ENCODE measurements around the gene COL4A2.

Gene COL4A2

GRCh38 chr13:110431425-110432294, 124.6 kb downstream of the COL4A2 start:
- Histone ChIP-seq H3K27ac (ENCODE audit: insufficient read depth, low read length, poor library complexity, severe bottlenecking) (no peak overlapping the region), H3K4me1 (ENCODE audit: control insufficient read depth, insufficient read depth, low read length, poor library complexity, severe bottlenecking) (no peaks in the 10 kb centered on the region), H3K27me3 (replicated peaks; ENCODE audit: control insufficient read depth, insufficient read depth, low read length, poor library complexity, severe bottlenecking) (no peaks in the 10 kb centered on the region), H3K36me3 (ENCODE audit: control insufficient read depth, insufficient read depth, low read length) (no peaks in the 10 kb centered on the region), H3K9me3 (ENCODE audit: control insufficient read depth, low read length) (no peaks in the 10 kb centered on the region), H3K4me3 (ENCODE audit: insufficient read depth, low read depth, low read length, poor library complexity, severe bottlenecking) (no peak overlapping the region)
- DNase-seq, result no peak

- Histone ChIP-seq H3K4me1 (ENCODE audit: control insufficient read depth, insufficient read depth, low read length, poor library complexity, severe bottlenecking) (no peaks in the 10 kb centered on the region), H3K4me3 (ENCODE audit: insufficient read depth, low read depth, low read length, poor library complexity, severe bottlenecking) (no peak overlapping the region), H3K9me3 (ENCODE audit: control insufficient read depth, low read length) (no peaks in the 10 kb centered on the region), H3K27ac (ENCODE audit: insufficient read depth, low read length, poor library complexity, severe bottlenecking) (no peak overlapping the region), H3K36me3 (ENCODE audit: control insufficient read depth, insufficient read depth, low read length) (no peaks in the 10 kb centered on the region), H3K27me3 (replicated peaks; ENCODE audit: control insufficient read depth, insufficient read depth, low read length, poor library complexity, severe bottlenecking) (no peaks in the 10 kb centered on the region)
- DNase-seq, result no peak
These were observed 125.4 kb downstream of the COL4A2 start for GRCh38 chr13:110432522-110432921.

GRCh38 chr13:110433014-110433413, 125.9 kb downstream of the COL4A2 start:
- no peaks in the 10 kb centered on the region for H3K36me3 ChIP-seq (ENCODE audit: control insufficient read depth, insufficient read depth, low read length)
- no peak overlapping the region for H3K4me3 ChIP-seq (ENCODE audit: insufficient read depth, low read depth, low read length, poor library complexity, severe bottlenecking)
- DNase-seq, result no peak
- no peaks in the 10 kb centered on the region for H3K9me3 ChIP-seq (ENCODE audit: control insufficient read depth, low read length)
- H3K4me1 ChIP-seq (ENCODE audit: control insufficient read depth, insufficient read depth, low read length, poor library complexity, severe bottlenecking), result no peaks in the 10 kb centered on the region
- H3K27me3 ChIP-seq (replicated peaks; ENCODE audit: control insufficient read depth, insufficient read depth, low read length, poor library complexity, severe bottlenecking), result no peaks in the 10 kb centered on the region
- H3K27ac ChIP-seq (ENCODE audit: insufficient read depth, low read length, poor library complexity, severe bottlenecking), result no peak overlapping the region

- no peaks in the 10 kb centered on the region for H3K36me3 ChIP-seq (ENCODE audit: control insufficient read depth, insufficient read depth, low read length)
- no peaks in the 10 kb centered on the region for H3K9me3 ChIP-seq (ENCODE audit: control insufficient read depth, low read length)
- no peak overlapping the region for H3K27ac ChIP-seq (ENCODE audit: insufficient read depth, low read length, poor library complexity, severe bottlenecking)
- no peak overlapping the region for H3K4me3 ChIP-seq (ENCODE audit: insufficient read depth, low read depth, low read length, poor library complexity, severe bottlenecking)
- no peaks in the 10 kb centered on the region for H3K27me3 ChIP-seq (replicated peaks; ENCODE audit: control insufficient read depth, insufficient read depth, low read length, poor library complexity, severe bottlenecking)
- DNase-seq, result no peak
- H3K4me1 ChIP-seq (ENCODE audit: control insufficient read depth, insufficient read depth, low read length, poor library complexity, severe bottlenecking), result no peaks in the 10 kb centered on the region
These were observed 127.5 kb downstream of the COL4A2 start for GRCh38 chr13:110434629-110435028.

- Histone ChIP-seq H3K36me3 (ENCODE audit: control insufficient read depth, insufficient read depth, low read length) (no peaks in the 10 kb centered on the region), H3K27ac (ENCODE audit: insufficient read depth, low read length, poor library complexity, severe bottlenecking) (no peak overlapping the region), H3K27me3 (replicated peaks; ENCODE audit: control insufficient read depth, insufficient read depth, low read length, poor library complexity, severe bottlenecking) (no peaks in the 10 kb centered on the region), H3K4me3 (ENCODE audit: insufficient read depth, low read depth, low read length, poor library complexity, severe bottlenecking) (no peak overlapping the region), H3K9me3 (ENCODE audit: control insufficient read depth, low read length) (no peaks in the 10 kb centered on the region), H3K4me1 (ENCODE audit: control insufficient read depth, insufficient read depth, low read length, poor library complexity, severe bottlenecking) (no peaks in the 10 kb centered on the region)
- no peak for DNase-seq
These were observed 128.2 kb downstream of the COL4A2 start for GRCh38 chr13:110435331-110435730.

GRCh38 chr13:110436276-110436675, 129.2 kb downstream of the COL4A2 start:
- H3K4me1 ChIP-seq (ENCODE audit: control insufficient read depth, insufficient read depth, low read length, poor library complexity, severe bottlenecking), result no peaks in the 10 kb centered on the region
- no peaks in the 10 kb centered on the region for H3K27me3 ChIP-seq (replicated peaks; ENCODE audit: control insufficient read depth, insufficient read depth, low read length, poor library complexity, severe bottlenecking)
- no peak overlapping the region for H3K27ac ChIP-seq (ENCODE audit: insufficient read depth, low read length, poor library complexity, severe bottlenecking)
- H3K9me3 ChIP-seq (ENCODE audit: control insufficient read depth, low read length), result no peaks in the 10 kb centered on the region
- DNase-seq, result no peak
- H3K36me3 ChIP-seq (ENCODE audit: control insufficient read depth, insufficient read depth, low read length), result no peaks in the 10 kb centered on the region
- no peak overlapping the region for H3K4me3 ChIP-seq (ENCODE audit: insufficient read depth, low read depth, low read length, poor library complexity, severe bottlenecking)

GRCh38 chr13:110436786-110437370, 129.8 kb downstream of the COL4A2 start:
- Histone ChIP-seq H3K9me3 (ENCODE audit: control insufficient read depth, low read length) (no peaks in the 10 kb centered on the region), H3K4me3 (ENCODE audit: insufficient read depth, low read depth, low read length, poor library complexity, severe bottlenecking) (no peak overlapping the region), H3K36me3 (ENCODE audit: control insufficient read depth, insufficient read depth, low read length) (no peaks in the 10 kb centered on the region), H3K27ac (ENCODE audit: insufficient read depth, low read length, poor library complexity, severe bottlenecking) (no peak overlapping the region), H3K4me1 (ENCODE audit: control insufficient read depth, insufficient read depth, low read length, poor library complexity, severe bottlenecking) (no peaks in the 10 kb centered on the region), H3K27me3 (replicated peaks; ENCODE audit: control insufficient read depth, insufficient read depth, low read length, poor library complexity, severe bottlenecking) (no peaks in the 10 kb centered on the region)
- no peak for DNase-seq

- no peak for DNase-seq
- Histone ChIP-seq H3K27me3 (replicated peaks; ENCODE audit: control insufficient read depth, insufficient read depth, low read length, poor library complexity, severe bottlenecking) (no peaks in the 10 kb centered on the region), H3K27ac (ENCODE audit: insufficient read depth, low read length, poor library complexity, severe bottlenecking) (no peak overlapping the region), H3K4me1 (ENCODE audit: control insufficient read depth, insufficient read depth, low read length, poor library complexity, severe bottlenecking) (no peaks in the 10 kb centered on the region), H3K9me3 (ENCODE audit: control insufficient read depth, low read length) (no peaks in the 10 kb centered on the region), H3K36me3 (ENCODE audit: control insufficient read depth, insufficient read depth, low read length) (no peaks in the 10 kb centered on the region), H3K4me3 (ENCODE audit: insufficient read depth, low read depth, low read length, poor library complexity, severe bottlenecking) (no peak overlapping the region)
These were observed 131.1 kb downstream of the COL4A2 start for GRCh38 chr13:110438211-110438610.

GRCh38 chr13:110438776-110439175, 131.7 kb downstream of the COL4A2 start:
- no peaks in the 10 kb centered on the region for H3K36me3 ChIP-seq (ENCODE audit: control insufficient read depth, insufficient read depth, low read length)
- H3K4me3 ChIP-seq (ENCODE audit: insufficient read depth, low read depth, low read length, poor library complexity, severe bottlenecking), result no peak overlapping the region
- H3K9me3 ChIP-seq (ENCODE audit: control insufficient read depth, low read length), result no peaks in the 10 kb centered on the region
- H3K27ac ChIP-seq (ENCODE audit: insufficient read depth, low read length, poor library complexity, severe bottlenecking), result no peak overlapping the region
- H3K4me1 ChIP-seq (ENCODE audit: control insufficient read depth, insufficient read depth, low read length, poor library complexity, severe bottlenecking), result no peaks in the 10 kb centered on the region
- H3K27me3 ChIP-seq (replicated peaks; ENCODE audit: control insufficient read depth, insufficient read depth, low read length, poor library complexity, severe bottlenecking), result no peaks in the 10 kb centered on the region
- DNase-seq, result no peak

GRCh38 chr13:110440946-110441731, 134.1 kb downstream of the COL4A2 start:
- H3K27ac ChIP-seq (ENCODE audit: insufficient read depth, low read length, poor library complexity, severe bottlenecking), result no peak overlapping the region
- no peak for DNase-seq

More at GRCh38 chr13:110440946-110441731, 134.1 kb downstream of the COL4A2 start:
- Histone ChIP-seq H3K9me3 (ENCODE audit: control insufficient read depth, low read length) (no peaks in the 10 kb centered on the region), H3K36me3 (ENCODE audit: control insufficient read depth, insufficient read depth, low read length) (no peaks in the 10 kb centered on the region), H3K4me1 (ENCODE audit: control insufficient read depth, insufficient read depth, low read length, poor library complexity, severe bottlenecking) (no peaks in the 10 kb centered on the region), H3K27me3 (replicated peaks; ENCODE audit: control insufficient read depth, insufficient read depth, low read length, poor library complexity, severe bottlenecking) (no peaks in the 10 kb centered on the region), H3K4me3 (ENCODE audit: insufficient read depth, low read depth, low read length, poor library complexity, severe bottlenecking) (no peak overlapping the region)

Data from effector memory CD4-positive, alpha-beta T cell (primary cell).